T-helper 2 cell treated with Interferon-gamma antibody and Interleukin-4, amounts not matched to agents 100 ng/mL and 5 ng/mL, for 36 hours (primary cell): ENCODE data around the gene OR9Q1. TPM values are rescaled to one million over a fixed set of nuclear protein-coding genes. Genes with fewer than 3 reads are reported as not detected.

Experiments
- total RNA-seq: library from RNA; stranded (reverse); gene quantifications from 2 replicates; pipeline ENCODE4 v1.2.3, GENCODE V29; 2022

OR9Q1 gene
- total RNA-seq, 1 donor from 2014 or later = not detected

Other genes starting within 250 kb of the OR9Q1 start
- not detected in 2 replicates for gene OR6Q1, start 7.1 kb downstream of the OR9Q1 start, total RNA-seq
- not detected in 2 replicates for gene OR9I1, start 101.6 kb downstream of the OR9Q1 start, total RNA-seq
- gene OR9Q2, start 165.2 kb downstream of the OR9Q1 start, total RNA-seq = not detected in 2 replicates
- gene OR1S2, start 180.3 kb downstream of the OR9Q1 start, total RNA-seq = not detected in 2 replicates
- gene OR1S1, start 188.8 kb downstream of the OR9Q1 start, total RNA-seq = not detected in 2 replicates
- gene OR10Q1, start 205.0 kb downstream of the OR9Q1 start, total RNA-seq = not detected in 2 replicates
- gene OR10W1, start 244.4 kb downstream of the OR9Q1 start, total RNA-seq = not detected in 2 replicates